ENCODE measurements around the gene ERG. TPM values are rescaled to one million over a fixed set of nuclear protein-coding genes. Genes with fewer than 3 reads are reported as not detected.

The ERG gene
- total RNA-seq, 4 donors from 2014 or later, result 4.6 to 7.0 (median 5.1) TPM

DNA sequence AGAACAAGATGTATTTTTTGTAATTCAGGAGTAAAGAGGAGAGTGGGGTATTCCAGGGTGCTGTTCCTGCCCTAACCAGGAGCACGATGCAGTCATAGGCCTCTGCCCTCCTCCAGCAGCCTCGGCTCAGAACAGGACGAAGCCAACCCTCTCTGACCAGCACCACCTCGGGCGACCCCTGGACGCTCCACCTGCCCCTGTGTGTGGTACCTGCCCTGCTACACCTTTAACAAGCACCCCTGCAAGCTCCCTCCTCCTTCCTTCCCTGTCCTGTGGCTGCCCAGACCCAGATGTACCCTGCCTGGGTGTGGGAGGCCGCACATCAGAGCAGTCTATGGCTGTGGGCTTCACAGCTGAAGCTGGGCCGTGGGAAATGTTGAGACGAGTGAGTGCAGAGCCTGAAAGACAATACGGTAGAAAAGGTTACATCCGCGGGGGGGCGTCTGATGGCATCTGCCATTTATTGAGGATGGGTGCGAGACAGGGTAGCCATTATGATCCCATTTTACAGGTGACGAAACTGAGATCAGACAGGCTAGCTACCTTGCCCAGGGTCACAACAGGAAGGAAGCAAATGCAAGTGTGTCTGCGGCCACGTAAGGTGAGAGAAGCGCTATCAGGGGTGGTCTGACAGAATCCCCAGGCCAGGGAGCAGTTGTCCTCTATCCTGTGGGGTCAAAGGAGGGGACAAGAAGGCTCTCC lies 4.6 kb downstream of the ERG start:
- no peaks in the 10 kb centered on the region for H3K9me3 ChIP-seq
- peaks cover 0 to 2% of the 10 kb centered on the region in 2 donors for H3K4me1 ChIP-seq
- ATAC-seq, result no peak
- no peak for DNase-seq
- intact Hi-C loops (cut with DNase I; ENCODE audit: low total_unique reads) (no loop called here), in situ Hi-C loops (cut with MboI; ENCODE audit: low sequenced_read_pairs in 4 of 4) (no loop called here)
- no peak for TF ChIP-seq POLR2A (IDR thresholded peaks at IDR 0.05)
- TF ChIP-seq, protein P1, sequence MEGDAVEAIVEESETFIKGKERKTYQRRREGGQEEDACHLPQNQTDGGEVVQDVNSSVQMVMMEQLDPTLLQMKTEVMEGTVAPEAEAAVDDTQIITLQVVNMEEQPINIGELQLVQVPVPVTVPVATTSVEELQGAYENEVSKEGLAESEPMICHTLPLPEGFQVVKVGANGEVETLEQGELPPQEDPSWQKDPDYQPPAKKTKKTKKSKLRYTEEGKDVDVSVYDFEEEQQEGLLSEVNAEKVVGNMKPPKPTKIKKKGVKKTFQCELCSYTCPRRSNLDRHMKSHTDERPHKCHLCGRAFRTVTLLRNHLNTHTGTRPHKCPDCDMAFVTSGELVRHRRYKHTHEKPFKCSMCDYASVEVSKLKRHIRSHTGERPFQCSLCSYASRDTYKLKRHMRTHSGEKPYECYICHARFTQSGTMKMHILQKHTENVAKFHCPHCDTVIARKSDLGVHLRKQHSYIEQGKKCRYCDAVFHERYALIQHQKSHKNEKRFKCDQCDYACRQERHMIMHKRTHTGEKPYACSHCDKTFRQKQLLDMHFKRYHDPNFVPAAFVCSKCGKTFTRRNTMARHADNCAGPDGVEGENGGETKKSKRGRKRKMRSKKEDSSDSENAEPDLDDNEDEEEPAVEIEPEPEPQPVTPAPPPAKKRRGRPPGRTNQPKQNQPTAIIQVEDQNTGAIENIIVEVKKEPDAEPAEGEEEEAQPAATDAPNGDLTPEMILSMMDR (IDR thresholded peaks at IDR 0.05 in 4 of 5, conservative IDR thresholded peaks at IDR 0.05 in 1 of 5), result no peak
- peak overlapping the region; percentile 26 to 81 (median 72) for H3K27ac ChIP-seq
- H3K4me3 ChIP-seq, result peak overlapping the region in 3 of 4 donors; percentile 5 to 54 (median 13)
- H3K27me3 ChIP-seq, result no peaks in the 10 kb centered on the region
- no peaks in the 10 kb centered on the region for H3K36me3 ChIP-seq

DNA sequence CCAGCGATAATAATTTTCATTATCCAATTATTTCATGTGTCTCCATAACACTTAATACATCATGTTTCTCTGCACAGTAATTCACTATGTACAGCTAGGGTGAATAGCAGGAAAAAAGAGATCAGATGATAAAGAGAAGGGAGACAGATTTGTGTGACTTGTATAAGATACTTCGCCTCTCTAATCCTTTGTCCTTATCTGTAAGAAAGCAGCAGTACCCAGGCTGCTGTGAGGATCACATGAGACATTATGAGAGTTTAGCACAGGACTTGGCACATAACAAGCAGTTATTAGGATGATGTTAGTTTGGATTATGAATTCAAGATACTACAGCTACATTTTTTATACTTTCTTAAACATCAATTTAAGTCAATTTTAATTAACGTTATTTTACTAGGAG lies 6.3 kb downstream of the ERG start:
- no peak for TF ChIP-seq POLR2A (IDR thresholded peaks at IDR 0.05)
- TF ChIP-seq, protein P1 (IDR thresholded peaks at IDR 0.05 in 4 of 5, conservative IDR thresholded peaks at IDR 0.05 in 1 of 5), result no peak
- intact Hi-C loops (cut with DNase I; ENCODE audit: low total_unique reads), result no loop called here
- H3K4me3 ChIP-seq, result no peak overlapping the region
- H3K27ac ChIP-seq, result peak overlapping the region; percentile 38 to 81 (median 72)
- peaks cover 0 to 2% of the 10 kb centered on the region in 2 donors for H3K4me1 ChIP-seq
- H3K9me3 ChIP-seq, result no peaks in the 10 kb centered on the region
- no peaks in the 10 kb centered on the region for H3K36me3 ChIP-seq
- in situ Hi-C loops (cut with MboI; ENCODE audit: low sequenced_read_pairs in 4 of 4), result no loop called here
- DNase-seq (no peak), ATAC-seq (no peak)
- no peaks in the 10 kb centered on the region for H3K27me3 ChIP-seq

DNA sequence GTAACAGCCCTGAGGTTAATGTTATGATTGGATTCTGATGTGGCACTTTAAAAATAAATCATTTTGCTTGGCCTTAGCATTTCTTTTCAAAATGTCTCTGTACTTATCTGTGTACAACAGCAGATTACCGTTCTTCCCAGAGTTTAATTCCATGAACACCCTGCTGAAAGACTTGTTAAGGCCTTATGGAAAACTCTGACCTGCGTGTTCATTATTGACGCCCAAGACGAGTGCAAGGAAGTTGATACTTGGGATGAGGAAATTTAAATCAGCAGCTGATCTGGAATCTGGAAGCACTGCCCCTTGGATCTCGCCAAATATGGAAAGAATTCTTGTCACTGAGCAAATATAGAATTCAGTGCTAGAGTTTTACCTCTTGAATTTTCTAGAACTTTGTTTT lies 6.7 kb downstream of the ERG start:
- DNase-seq, result no peak
- no peak overlapping the region for H3K4me3 ChIP-seq
- intact Hi-C loops (cut with DNase I; ENCODE audit: low total_unique reads) (no loop called here), in situ Hi-C loops (cut with MboI; ENCODE audit: low sequenced_read_pairs in 4 of 4) (no loop called here)
- TF ChIP-seq, protein P1 (IDR thresholded peaks at IDR 0.05 in 4 of 5, conservative IDR thresholded peaks at IDR 0.05 in 1 of 5), result no peak
- no peak for TF ChIP-seq POLR2A (IDR thresholded peaks at IDR 0.05)
- H3K36me3 ChIP-seq, result no peaks in the 10 kb centered on the region
- ATAC-seq, result no peak
- peaks cover 0 to 2% of the 10 kb centered on the region in 2 donors for H3K4me1 ChIP-seq
- no peaks in the 10 kb centered on the region for H3K27me3 ChIP-seq
- no peaks in the 10 kb centered on the region for H3K9me3 ChIP-seq
- H3K27ac ChIP-seq, result peak overlapping the region; percentile 38 to 81 (median 72)

DNA sequence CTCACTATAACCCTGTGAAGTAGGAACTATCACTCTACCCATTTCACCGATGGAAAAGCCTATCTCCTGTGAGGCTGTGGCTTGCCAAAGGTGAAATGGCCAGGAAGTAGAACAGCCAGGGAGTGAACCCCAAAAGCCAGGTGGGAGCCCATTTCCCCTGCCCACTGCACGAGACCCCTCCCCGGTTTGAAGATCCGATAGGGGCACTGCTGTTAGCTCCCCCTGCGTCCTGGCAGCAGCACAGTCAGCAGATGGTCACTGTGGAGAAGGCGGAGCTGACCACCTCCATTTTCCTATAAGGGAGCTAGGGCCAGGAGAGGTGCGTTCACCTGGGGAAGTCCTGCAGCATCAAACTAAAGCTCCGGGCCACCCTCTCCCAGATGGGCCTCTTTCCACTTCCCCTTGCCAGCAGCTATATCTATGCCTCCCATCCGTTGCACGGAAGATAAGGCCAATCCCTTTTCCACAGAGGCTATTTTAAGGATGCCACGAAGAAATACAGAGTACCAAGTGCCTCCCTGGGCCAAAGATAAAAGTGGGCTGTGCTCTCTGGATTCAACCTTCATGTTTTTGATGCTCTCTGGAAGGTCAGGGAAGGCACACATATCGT lies 7.8 kb downstream of the ERG start:
- ATAC-seq (no peak), DNase-seq (no peak)
- H3K27ac ChIP-seq, result peak overlapping the region in 3 of 4 donors; percentile 31 to 81 (median 78)
- H3K36me3 ChIP-seq, result no peaks in the 10 kb centered on the region
- H3K27me3 ChIP-seq, result no peaks in the 10 kb centered on the region
- TF ChIP-seq POLR2A (IDR thresholded peaks at IDR 0.05), result no peak
- TF ChIP-seq, protein P1 (IDR thresholded peaks at IDR 0.05 in 4 of 5, conservative IDR thresholded peaks at IDR 0.05 in 1 of 5), result no peak
- intact Hi-C loops (cut with DNase I; ENCODE audit: low total_unique reads), result no loop called here
- no peaks in the 10 kb centered on the region for H3K9me3 ChIP-seq
- H3K4me3 ChIP-seq, result no peak overlapping the region
- in situ Hi-C loops (cut with MboI; ENCODE audit: low sequenced_read_pairs in 4 of 4), result no loop called here
- H3K4me1 ChIP-seq, result peaks cover 0 to 2% of the 10 kb centered on the region in 2 donors
